HG03095 (cell line): Measurements from ENCODE around the gene GTPBP4.

ENCODE experiments used
- ATAC-seq: cut with Tn5 transposase; IDR thresholded peaks from one replicate; pipeline ENCODE4 v1.9.1; 2021; ENCODE audit warnings: moderate library complexity; ENCODE audit not compliant: unreplicated experiment

Gene GTPBP4

GRCh38 chr10:966466-967235 is 21.6 kb upstream of the GTPBP4 start:
- no peak for ATAC-seq

DNA sequence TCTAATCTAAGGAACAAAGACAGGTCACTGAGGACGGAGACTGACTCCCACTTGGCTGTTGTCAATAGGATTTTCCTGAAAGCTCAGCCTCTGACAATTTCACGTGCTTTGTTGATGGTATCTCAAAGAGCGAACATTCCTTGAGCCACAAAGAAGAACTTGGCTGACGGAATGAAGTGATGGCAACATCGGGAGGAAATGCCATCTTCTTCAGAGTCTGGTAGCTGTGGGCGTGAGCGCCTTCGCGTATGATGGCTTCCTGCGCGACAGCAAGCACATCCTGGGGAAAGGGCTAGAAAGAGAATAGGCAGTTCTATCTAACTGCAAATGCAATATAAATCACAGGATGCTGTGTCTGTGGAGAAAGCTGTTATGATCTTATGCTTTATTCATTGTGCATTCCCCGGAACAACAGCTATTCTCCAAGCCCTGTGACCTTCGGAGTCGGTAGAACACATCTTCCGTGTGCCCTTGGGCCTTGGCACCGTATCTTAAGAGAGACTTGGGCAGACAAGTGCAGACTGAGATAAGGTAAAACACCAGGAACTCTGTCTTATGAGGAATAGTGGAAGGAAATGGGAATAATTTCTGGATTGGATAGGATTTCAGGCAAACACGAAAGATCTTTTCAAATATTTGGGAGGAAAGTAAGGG is 19.6 kb upstream of the GTPBP4 start:
- no peak for ATAC-seq

DNA sequence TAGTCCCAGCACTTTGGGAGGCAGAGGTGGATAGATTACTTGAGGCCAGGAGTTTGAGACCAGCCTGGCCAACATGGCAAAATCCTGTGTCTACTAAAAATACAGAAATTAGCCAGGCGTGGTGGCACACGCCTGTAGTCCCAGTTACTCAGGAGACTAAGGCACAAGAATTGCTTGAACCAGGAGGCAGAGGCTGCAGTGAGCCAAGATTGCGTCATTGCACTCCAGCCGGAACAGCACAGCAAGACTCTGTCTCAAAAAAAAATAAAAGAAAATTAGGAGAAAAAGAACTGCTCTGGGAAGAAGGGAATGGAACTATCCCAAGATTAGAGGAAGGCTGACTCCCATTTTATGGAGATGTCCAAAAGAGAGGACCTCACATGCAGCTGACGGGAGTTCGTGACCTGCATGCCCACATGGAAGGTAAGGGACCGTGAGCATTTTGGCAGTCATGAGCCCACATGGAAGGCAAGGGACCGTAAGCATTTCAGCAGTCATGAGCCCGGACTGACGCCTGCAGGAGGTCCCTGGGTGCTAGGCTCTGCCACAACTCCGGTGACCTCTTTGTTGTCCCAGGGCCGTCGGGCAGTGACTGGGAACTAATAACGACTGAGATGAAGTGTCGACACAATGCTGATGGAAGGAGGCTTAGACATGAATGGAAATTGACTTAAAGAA is 18.6 kb upstream of the GTPBP4 start:
- ATAC-seq, result no peak

DNA sequence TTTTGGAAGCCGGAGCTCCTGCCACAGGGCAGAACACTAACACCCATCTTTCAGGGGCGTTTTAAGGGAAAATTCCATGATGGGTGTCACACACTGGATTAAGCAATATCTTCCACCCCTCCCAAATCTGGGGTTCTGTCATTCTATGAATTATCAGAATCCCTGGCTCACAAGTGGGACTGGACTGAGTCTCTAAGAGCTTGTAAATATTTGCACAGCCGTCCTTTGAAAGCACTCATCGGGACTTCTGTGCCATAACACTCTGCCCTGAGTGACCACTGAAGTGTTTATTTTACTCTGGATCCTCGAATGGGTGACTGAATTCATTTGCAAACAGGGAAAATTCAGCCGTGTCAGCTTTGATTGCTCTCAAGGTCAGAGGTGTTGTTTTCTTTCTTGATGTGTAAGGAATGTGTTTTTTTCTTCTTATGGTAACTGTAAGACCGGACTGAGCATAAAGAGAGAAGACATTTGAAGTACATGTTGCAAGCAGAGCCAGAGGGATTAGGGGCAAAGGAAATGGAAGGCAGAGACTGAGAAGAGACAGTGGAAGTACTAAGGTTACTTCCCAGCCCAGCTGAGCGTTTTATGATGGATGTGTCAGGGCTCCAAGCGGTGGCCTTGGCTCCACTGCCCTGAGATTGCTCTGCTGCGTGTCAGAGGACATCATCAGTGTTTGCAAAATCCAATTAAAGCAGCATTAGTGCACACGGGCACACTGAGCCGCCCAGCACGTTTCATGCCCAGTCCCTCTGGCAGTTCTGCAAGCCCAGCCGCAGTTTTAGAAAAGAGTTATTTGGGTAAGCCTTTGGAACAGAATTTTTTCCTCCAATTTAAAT is 17.7 kb upstream of the GTPBP4 start:
- no peak for ATAC-seq

DNA sequence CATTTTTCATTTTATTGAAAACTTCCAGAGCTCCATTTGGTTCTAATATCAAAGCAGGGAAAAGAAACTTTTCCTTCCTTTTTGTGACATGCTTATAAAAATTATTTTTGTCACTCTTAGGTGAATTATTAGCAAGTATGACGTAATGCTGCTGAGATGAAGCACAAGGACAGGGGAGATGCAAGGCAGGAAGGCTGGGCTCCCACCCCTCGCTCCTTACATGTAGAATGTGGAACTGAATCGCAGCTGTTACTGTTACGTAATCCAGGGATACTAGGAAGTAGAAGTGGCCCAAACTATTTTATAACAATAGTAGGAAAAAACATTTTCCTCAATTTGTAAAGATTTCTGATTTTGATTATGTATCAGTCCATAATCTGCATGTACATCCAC is 17.1 kb upstream of the GTPBP4 start:
- no peak for ATAC-seq

DNA sequence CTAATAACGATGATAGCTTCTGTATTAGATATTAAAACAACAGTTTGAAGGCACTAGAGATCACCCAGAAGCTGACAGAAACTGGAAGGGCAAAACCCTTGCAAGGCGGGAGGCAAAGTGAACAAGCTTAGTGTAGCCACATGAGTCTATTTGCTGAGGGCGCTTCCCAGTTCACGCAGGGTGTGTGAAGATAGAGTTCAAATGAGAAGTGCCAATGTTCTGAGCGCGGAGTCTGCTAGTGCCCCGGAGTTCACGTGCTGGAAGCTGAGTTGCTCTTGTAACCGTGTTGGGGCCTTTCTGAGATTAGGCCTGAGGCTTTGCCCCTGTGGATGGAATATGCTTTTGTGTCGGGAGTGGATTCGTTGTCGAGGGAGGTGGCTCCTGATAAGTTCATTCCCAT is 16.6 kb upstream of the GTPBP4 start:
- no peak for ATAC-seq

GRCh38 chr10:972763-973162 is 15.5 kb upstream of the GTPBP4 start:
- ATAC-seq, result no peak

GRCh38 chr10:974038-974784 is 14.0 kb upstream of the GTPBP4 start:
- no peak for ATAC-seq

DNA sequence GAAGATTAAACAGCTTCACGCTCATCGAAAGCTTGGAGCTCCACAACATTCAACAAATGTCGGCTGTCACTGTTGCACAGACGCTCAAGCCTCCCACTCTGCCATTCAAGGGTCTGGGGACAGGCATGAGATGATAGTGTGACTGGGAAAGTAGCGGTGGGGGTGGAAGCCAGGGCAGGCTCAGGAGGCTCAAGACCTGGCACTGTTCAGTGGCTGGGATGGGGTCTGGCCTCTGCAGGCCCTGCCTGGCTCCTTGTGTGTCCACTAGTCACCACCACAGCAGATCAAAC is 13.5 kb upstream of the GTPBP4 start:
- ATAC-seq, result no peak

- no peak for ATAC-seq
These were observed 11.9 kb upstream of the GTPBP4 start for GRCh38 chr10:976316-976715.

DNA sequence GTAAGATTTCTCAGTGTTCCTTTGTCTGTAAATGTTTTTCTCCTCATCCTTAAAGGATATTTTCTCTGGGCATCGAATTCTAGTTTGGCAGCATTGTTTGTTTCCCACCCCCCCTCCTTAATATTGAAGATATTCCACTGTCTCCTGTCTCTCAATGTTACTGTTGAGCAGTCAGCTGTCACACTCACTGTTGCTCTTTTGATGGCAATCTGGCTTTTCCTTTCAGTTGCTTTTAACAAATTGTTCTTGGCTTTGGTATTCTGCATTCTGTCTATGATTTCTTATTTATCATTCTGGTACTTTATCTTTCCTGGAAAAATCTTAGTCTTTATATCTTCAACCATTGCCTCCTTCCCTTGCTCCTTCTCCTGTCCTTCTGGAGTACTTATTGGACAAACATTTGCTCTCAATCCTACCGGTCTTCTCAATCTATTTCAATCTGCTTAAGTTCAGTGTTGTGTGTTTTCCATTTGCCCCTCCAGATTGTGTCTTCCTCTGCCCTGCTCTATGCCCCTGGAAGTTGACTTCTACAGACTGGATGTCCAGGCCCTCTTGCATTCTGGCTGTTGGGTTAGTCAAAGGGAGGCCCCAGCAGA is 9.3 kb upstream of the GTPBP4 start:
- no peak for ATAC-seq

- ATAC-seq, result no peak
These were observed 7.7 kb upstream of the GTPBP4 start for GRCh38 chr10:980468-981093.

GRCh38 chr10:983401-983800 is 4.8 kb upstream of the GTPBP4 start:
- no peak for ATAC-seq

DNA sequence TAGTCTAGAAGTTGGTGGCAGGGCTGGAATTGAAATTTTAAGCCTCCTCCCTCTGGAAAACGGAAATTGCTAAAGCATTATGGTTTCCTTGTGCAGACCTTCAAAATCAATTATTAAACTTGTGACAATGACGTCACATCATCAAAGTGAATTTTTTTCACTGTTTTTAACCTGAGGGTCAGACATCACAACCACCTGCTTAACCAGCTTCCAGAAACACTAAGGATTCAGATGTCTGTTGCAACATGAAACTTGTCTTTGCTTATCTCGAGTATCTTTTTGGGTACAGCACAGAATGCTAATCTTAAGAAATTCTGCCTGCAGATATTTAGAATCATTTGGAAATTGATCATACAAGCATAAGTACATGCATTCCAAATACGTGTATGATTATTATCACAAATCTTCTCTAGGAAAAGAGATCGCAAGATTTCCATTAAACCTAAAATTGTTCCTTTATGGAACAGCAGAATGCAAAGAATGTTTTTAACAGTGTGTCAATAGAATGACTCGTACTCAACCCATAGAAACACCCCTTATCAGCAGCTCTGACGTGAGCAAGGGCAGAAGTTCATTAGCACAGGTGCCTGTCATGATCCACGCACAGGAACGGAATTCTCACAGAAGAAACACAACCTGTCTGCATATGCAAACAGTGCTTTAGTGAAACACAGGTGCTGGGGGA is 4.1 kb upstream of the GTPBP4 start:
- no peak for ATAC-seq

- no peak for ATAC-seq
These were observed 2.9 kb upstream of the GTPBP4 start for GRCh38 chr10:985361-985760.

DNA sequence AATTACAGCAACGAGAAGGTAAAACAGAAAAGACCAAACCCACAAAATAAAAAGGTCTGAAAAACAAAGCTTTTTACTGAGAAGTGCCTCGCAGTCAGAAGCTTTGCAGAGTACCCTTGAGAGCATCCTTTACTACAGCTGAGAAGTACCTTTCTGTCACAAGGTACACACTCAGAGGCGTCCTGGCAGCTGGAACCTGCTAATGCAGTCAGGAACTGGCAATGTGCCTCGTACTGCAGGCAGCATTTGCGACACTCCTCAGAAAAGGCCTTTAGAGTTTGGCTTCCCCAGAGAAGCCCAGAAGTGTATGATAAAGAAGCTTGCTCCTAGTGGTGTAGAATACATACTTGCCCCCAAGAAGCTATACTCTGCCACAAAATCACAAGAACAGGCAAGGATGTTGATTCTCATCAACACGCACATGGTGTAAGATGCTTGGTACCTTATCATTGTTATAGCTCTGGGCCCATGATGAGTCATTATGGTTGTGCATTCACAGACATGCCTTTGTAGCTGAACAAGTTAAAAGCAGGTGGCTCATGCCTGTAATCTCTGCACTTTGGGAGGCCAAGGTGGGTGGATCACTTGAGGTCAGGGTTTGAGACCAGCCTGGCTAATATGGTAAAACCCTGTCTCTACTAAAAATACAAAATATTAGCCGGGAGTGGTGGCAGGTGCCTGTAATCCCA is 2.0 kb upstream of the GTPBP4 start:
- ATAC-seq, result no peak

DNA sequence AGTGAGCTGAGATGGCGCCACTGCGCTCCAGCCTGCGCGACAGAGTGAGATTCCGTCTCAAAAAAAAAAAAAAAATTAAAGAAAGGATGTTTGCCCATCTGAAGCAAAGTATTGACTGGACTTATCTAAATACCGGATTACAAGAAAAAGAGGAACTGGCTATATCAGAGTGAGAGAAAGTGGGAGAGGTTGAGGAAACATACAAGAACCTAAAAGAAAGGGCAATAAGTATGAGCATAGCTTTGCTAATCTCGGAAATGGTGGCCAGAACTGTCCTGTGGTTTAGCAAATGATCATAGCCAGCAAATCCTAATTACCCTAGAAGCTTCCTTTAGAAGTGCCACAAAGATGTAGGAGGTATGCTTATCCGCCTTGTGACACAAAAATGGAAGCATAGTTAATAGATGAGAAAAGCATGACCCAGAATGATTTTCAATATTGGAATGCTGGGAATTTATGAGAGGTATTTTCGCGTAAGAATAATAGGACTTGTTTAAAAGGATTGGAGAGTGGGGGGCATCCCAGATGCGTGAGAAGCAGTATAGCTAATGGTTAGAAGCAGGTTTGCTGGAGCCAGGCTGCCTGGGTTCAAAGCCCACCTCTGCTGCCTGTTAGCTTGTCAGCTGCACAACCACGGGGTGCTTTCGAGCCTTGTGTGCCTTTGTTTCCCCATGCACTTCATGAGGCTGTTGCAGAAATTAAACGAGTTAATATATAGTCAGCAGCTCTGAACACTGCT is 1.2 kb upstream of the GTPBP4 start:
- no peak for ATAC-seq

DNA sequence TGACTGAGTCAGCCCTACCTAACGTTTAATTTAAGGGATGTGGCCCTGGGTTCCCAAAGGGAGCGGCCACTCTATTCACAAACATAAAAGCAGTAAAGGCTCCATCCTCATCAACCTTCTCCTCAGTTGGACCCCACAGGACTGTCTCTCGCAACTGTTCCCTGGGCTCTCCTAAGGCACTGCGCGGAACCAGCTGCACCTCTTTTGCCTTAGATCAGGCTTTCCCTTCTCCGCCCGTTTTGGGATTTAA is 689 bp upstream of the GTPBP4 start:
- no peak for ATAC-seq
